ENCODE results near the gene LANCL3.

- no peak for TF ChIP-seq EZH2 (IDR thresholded peaks at IDR 0.05; ENCODE audit: insufficient read depth, low read length)
- no peak for TF ChIP-seq CTCF (IDR thresholded peaks at IDR 0.05; ENCODE audit: insufficient read depth, low read depth, low read length)
Measured at GRCh38 chrX:37608156-37608555, 36.7 kb downstream of the LANCL3 start.
